CD4-positive, alpha-beta T cell treated with Interferon gamma for 1 hour (primary cell): ENCODE data around the gene COL7A1.

ENCODE experiments used
- DNase-seq: peaks from one replicate; pipeline ENCODE4 v3.0.0-alpha.2; 2020

The COL7A1 gene

GRCh38 chr3:48595075-48595525, at the start of gene COL7A1:
Gene COL7A1 (minus strand): TSS chr3:48595329. CDS start chr3:48595159, 170 bp downstream.
- peak; percentile 6 for DNase-seq

GRCh38 chr3:48642605-48643004, 47.5 kb upstream of the COL7A1 start:
- DNase-seq: no peak

- no peak for DNase-seq
Observed at GRCh38 chr3:48641396-48641795, 46.3 kb upstream of the COL7A1 start.

- no peak for DNase-seq
Observed at GRCh38 chr3:48639944-48640606, 44.9 kb upstream of the COL7A1 start.

- no peak for DNase-seq
Observed at GRCh38 chr3:48637305-48637704, 42.2 kb upstream of the COL7A1 start.

- DNase-seq: no peak
Observed at GRCh38 chr3:48636149-48636655, 41.1 kb upstream of the COL7A1 start.

GRCh38 chr3:48635222-48636021, 40.3 kb upstream of the COL7A1 start, which contains the start of gene SLC26A6:
Gene SLC26A6 (minus strand): TSS chr3:48635461. CDS start chr3:48635393, 68 bp downstream.
- peak; percentile 90 for DNase-seq

- peak; percentile 12 for DNase-seq
Observed at GRCh38 chr3:48634661-48635221, 39.6 kb upstream of the COL7A1 start.

- DNase-seq: no peak
Observed at GRCh38 chr3:48633743-48634142, 38.6 kb upstream of the COL7A1 start.

- no peak for DNase-seq
Observed at GRCh38 chr3:48633256-48633655, 38.1 kb upstream of the COL7A1 start.

GRCh38 chr3:48631516-48632448, 36.7 kb upstream of the COL7A1 start:
- DNase-seq: no peak

GRCh38 chr3:48630833-48631232, 35.7 kb upstream of the COL7A1 start:
- no peak for DNase-seq

- DNase-seq: no peak
Observed at GRCh38 chr3:48630407-48630806, 35.3 kb upstream of the COL7A1 start.

- no peak for DNase-seq
Observed at GRCh38 chr3:48629894-48630293, 34.8 kb upstream of the COL7A1 start.

GRCh38 chr3:48628277-48629017, 33.3 kb upstream of the COL7A1 start:
- no peak for DNase-seq

GRCh38 chr3:48625600-48625999, 30.5 kb upstream of the COL7A1 start:
- no peak for DNase-seq

GRCh38 chr3:48624767-48625166, 29.6 kb upstream of the COL7A1 start:
- DNase-seq: no peak

- DNase-seq: no peak
Observed at GRCh38 chr3:48623851-48624547, 28.9 kb upstream of the COL7A1 start.

- no peak for DNase-seq
Observed at GRCh38 chr3:48621461-48621869, 26.3 kb upstream of the COL7A1 start, which contains the start of gene TMEM89. Gene TMEM89 (minus strand): TSS chr3:48621769. CDS start chr3:48621756, 13 bp downstream.

GRCh38 chr3:48619541-48620524, 24.7 kb upstream of the COL7A1 start:
- no peak for DNase-seq
